Suprapubic skin (tissue), 4 donors: ENCODE data around the gene COQ10A. TPM values are rescaled to one million over a fixed set of nuclear protein-coding genes. Genes with fewer than 3 reads are reported as not detected.

Experiments
- DNase-seq, 2 donors: peaks; one replicate each; pipeline ENCODE4 v3.0.0-alpha.2; 2019; ENCODE audit warnings: low spot score in 2 of 2
- H3K27ac ChIP-seq: fragments of 200-600 bp; sonication (generic); one replicate; pipeline ENCODE4 v1.5.1; 2019
- H3K27me3 ChIP-seq: fragments of 200-600 bp; sonication (generic); one replicate; pipeline ENCODE4 v1.5.1; 2019
- H3K36me3 ChIP-seq: fragments of 200-600 bp; sonication (generic); one replicate; pipeline ENCODE4 v1.5.1; 2019
- H3K4me1 ChIP-seq: fragments of 200-600 bp; sonication (generic); one replicate; pipeline ENCODE4 v1.5.1; 2019
- H3K4me3 ChIP-seq: fragments of 200-600 bp; sonication (generic); one replicate; pipeline ENCODE4 v1.5.1; 2019; ENCODE audit warnings: mild to moderate bottlenecking
- H3K9me3 ChIP-seq: fragments of 200-600 bp; sonication (generic); one replicate; pipeline ENCODE4 v1.5.1; 2019
- EP300 ChIP-seq: sonication (generic); formaldehyde crosslinking; IDR thresholded peaks from one replicate; pipeline ENCODE4 v1.6.1; 2017; ENCODE audit warnings: antibody characterized with exemption
- POLR2A ChIP-seq, 2 donors: fragments of 450-650 bp; IDR thresholded peaks; one replicate each; pipeline ENCODE4 v1.6.1; 2017; ENCODE audit warnings: antibody characterized with exemption in 2 of 2, mild to moderate bottlenecking in 2 of 2, moderate library complexity in 2 of 2
- POLR2AphosphoS5 ChIP-seq, 3 donors: sonication (generic); formaldehyde crosslinking; IDR thresholded peaks; one replicate each; pipeline ENCODE4 v1.6.1; 2017; ENCODE audit warnings: antibody characterized with exemption in 3 of 3
- WGBS: methylation state at CpG from one replicate; pipeline ENCODE4 v1.1.5; 2018; 5-methylcytosine and 5-hydroxymethylcytosine counted together
- total RNA-seq, 4 donors: library from RNA; depleted of rRNA; stranded (reverse); fragments of >200 nt; gene quantifications; one replicate each; pipeline ENCODE4 v1.1.0, GENCODE V29; 2016
- TF ChIP-seq, protein P1 (sequence below), 2 donors: fragments of 200-600 bp in 1 of 2; fragments of 450-650 bp in 1 of 2; sonication (generic) in 1 of 2; IDR thresholded peaks; one replicate each; pipeline ENCODE4 v1.5.1; 2016 to 2019; ENCODE audit warnings: antibody characterized with exemption in 2 of 2, mild to moderate bottlenecking in 1 of 2, moderate library complexity in 1 of 2

The COQ10A gene
- total RNA-seq, 4 donors from 2014 or later = 3.4 to 17.0 (median 7.6) TPM

DNA sequence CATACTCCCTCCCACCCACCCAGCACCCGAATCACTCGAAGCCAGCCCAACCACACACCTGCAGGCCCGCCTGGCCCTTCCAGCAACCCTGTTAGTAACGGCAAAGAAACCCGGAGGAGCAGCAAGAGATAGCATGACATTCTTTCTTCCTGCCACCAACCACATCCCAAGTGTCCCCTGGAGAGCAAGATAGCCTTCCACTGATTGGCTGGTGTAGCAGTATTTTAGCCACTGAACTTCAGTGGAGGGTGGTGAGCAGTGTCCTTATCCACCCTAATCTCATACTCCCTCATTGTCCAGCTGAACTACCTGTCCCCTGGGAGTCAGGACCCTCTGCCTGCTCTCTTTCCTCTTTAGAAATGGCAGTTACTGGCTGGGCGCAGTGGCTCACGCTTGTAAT lies 37.7 kb upstream of the COQ10A start:
- Histone ChIP-seq H3K4me3 (no peak overlapping the region), H3K27me3 (no peaks in the 10 kb centered on the region), H3K9me3 (no peaks in the 10 kb centered on the region), H3K36me3 (peaks cover 21% of the 10 kb centered on the region), H3K4me1 (peaks cover 9% of the 10 kb centered on the region), H3K27ac (no peak overlapping the region)
- 88% methylated on average over 7 of the region's 7 CpGs for WGBS
- DNase-seq = no peak
- no peak for TF ChIP-seq EP300
- TF ChIP-seq POLR2AphosphoS5 (IDR thresholded peaks at IDR 0.05) = no peak
- no peak for TF ChIP-seq POLR2A (IDR thresholded peaks at IDR 0.05)
- TF ChIP-seq, protein P1, sequence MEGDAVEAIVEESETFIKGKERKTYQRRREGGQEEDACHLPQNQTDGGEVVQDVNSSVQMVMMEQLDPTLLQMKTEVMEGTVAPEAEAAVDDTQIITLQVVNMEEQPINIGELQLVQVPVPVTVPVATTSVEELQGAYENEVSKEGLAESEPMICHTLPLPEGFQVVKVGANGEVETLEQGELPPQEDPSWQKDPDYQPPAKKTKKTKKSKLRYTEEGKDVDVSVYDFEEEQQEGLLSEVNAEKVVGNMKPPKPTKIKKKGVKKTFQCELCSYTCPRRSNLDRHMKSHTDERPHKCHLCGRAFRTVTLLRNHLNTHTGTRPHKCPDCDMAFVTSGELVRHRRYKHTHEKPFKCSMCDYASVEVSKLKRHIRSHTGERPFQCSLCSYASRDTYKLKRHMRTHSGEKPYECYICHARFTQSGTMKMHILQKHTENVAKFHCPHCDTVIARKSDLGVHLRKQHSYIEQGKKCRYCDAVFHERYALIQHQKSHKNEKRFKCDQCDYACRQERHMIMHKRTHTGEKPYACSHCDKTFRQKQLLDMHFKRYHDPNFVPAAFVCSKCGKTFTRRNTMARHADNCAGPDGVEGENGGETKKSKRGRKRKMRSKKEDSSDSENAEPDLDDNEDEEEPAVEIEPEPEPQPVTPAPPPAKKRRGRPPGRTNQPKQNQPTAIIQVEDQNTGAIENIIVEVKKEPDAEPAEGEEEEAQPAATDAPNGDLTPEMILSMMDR (IDR thresholded peaks at IDR 0.05) = no peak

DNA sequence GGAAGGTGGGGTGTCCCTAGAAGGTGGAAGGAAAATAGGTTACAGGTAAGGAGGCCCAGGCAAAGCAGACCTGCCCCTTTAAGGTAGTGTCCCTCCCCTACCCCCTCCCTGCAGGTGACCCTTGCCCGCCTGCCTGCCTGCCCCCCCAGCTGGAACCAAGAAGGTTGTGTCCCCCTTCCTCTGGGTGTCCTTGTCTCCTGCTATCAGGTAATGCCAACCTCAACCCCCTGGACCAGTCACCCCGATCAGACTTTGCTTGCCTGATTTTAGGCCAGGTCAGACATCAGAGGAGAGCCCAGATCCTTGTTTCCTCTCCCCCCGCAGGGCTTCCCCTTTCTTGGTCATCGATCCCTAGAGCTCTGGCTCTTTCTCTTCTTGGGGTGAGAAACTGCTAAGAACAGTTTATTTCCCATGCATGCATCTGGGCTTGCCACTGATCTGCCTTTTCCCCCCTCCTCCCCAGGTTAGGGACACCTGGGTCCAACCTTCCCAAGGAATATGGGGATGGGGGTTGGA lies 36.8 kb upstream of the COQ10A start, which contains the start of gene SLC39A5:
Gene SLC39A5 (plus strand): TSS at position 136 of the 516 bp plus-strand sequence. CDS start 1,224 bp downstream, outside the sequence.
- 83% methylated on average over 4 of the region's 4 CpGs for WGBS
- no peak for TF ChIP-seq EP300
- Histone ChIP-seq H3K4me3 (no peak within 1 kb of the TSS), H3K27ac (no peak within 1 kb of the TSS), H3K36me3 (peaks cover 21% of the 10 kb centered on the region), H3K4me1 (peaks cover 3% of the 10 kb centered on the region), H3K27me3 (no peaks in the 10 kb centered on the region), H3K9me3 (no peaks in the 10 kb centered on the region)
- DNase-seq = no peak

DNA sequence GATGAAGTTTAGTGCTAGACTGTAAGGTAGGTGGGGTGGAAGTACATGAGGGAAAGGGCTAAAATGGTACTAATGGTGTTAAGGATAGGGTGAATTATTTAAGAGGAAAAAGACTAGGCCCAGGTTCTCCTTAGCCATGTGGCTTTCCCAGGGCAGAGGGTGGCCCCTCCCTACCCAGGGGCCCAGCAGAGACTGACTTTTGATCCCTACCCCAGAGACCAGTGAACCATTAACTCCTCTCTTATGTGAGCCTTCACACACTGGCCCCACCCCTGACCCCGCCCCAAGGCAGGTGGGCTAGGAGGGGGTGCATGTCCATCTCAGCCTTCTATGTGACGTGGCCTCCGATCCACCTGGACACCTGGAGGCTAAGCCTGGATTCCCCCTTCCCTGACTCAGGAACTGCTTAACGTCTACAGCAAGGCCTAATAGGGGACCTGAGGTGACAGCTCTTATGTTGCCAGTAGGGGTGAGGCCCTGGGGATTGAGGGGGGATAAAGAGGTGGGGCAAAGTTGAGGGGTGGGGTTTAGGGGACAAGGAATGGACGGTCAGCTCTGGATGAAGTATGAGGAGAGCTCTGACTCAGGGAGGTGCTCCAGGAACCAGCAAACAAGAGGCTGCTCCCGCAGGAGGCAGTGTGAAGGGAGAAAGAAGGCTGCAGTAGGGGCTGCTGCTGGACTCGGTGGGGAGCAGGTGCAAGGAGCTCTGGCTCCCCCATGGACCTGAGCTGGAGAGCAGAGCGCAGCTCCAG lies 36.1 kb upstream of the COQ10A start:
- Histone ChIP-seq H3K9me3 (no peaks in the 10 kb centered on the region), H3K4me1 (no peaks in the 10 kb centered on the region), H3K36me3 (peaks cover 21% of the 10 kb centered on the region), H3K27me3 (no peaks in the 10 kb centered on the region), H3K4me3 (no peak overlapping the region), H3K27ac (no peak overlapping the region)
- no peak for DNase-seq
- TF ChIP-seq EP300 (no peak), POLR2A (IDR thresholded peaks at IDR 0.05) (no peak), POLR2AphosphoS5 (IDR thresholded peaks at IDR 0.05) (no peak)
- TF ChIP-seq, protein P1 (IDR thresholded peaks at IDR 0.05) = no peak
- WGBS = 78% methylated on average over 7 of the region's 8 CpGs

DNA sequence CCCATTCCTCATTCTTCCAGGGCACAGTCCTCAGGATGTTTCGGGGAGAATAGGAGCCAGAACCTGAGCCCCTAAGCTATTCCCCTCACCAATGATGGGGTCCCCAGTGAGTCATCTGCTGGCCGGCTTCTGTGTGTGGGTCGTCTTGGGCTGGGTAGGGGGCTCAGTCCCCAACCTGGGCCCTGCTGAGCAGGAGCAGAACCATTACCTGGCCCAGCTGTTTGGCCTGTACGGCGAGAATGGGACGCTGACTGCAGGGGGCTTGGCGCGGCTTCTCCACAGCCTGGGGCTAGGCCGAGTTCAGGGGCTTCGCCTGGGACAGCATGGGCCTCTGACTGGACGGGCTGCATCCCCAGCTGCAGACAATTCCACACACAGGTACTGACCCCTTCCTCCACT lies 35.6 kb upstream of the COQ10A start:
- H3K27me3 ChIP-seq = no peaks in the 10 kb centered on the region
- H3K36me3 ChIP-seq = peaks cover 21% of the 10 kb centered on the region
- H3K4me3 ChIP-seq = no peak overlapping the region
- no peak for TF ChIP-seq EP300
- H3K4me1 ChIP-seq = no peaks in the 10 kb centered on the region
- DNase-seq = no peak
- no peak overlapping the region for H3K27ac ChIP-seq
- 90% methylated on average over 3 of the region's 11 CpGs for WGBS
- H3K9me3 ChIP-seq = no peaks in the 10 kb centered on the region

DNA sequence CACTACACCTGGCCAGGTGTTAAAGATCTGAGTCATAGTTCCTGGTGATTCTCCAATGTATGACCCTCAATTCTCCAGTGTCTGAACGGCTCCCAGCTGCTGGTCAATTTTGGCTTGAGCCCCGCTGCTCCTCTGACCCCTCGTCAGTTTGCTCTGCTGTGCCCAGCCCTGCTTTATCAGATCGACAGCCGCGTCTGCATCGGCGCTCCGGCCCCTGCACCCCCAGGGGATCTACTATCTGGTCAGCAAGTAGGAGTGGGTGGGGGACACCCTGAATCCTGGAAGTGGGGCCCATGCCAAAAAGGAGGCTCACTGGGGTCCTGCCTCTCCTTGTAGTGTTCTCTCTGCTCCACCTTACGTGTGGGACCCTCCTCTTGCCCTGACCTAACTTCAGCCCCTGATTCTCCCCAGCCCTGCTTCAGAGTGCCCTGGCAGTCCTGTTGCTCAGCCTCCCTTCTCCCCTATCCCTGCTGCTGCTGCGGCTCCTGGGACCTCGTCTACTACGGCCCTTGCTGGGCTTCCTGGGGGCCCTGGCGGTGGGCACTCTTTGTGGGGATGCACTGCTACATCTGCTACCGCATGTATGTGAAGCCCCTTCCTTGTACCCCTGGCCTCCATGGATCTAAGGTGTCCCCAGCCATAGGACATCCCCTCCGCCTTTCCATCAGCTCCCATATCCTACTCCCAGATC lies 31.9 kb upstream of the COQ10A start:
- Histone ChIP-seq H3K4me1 (no peaks in the 10 kb centered on the region), H3K27ac (no peak overlapping the region), H3K4me3 (no peak overlapping the region), H3K36me3 (peaks cover 32% of the 10 kb centered on the region), H3K9me3 (no peaks in the 10 kb centered on the region), H3K27me3 (no peaks in the 10 kb centered on the region)
- TF ChIP-seq EP300 (no peak), POLR2A (IDR thresholded peaks at IDR 0.05) (no peak), POLR2AphosphoS5 (IDR thresholded peaks at IDR 0.05) (no peak)
- TF ChIP-seq, protein P1 (IDR thresholded peaks at IDR 0.05) = no peak
- 78% methylated on average over 16 of the region's 16 CpGs for WGBS
- DNase-seq = no peak

DNA sequence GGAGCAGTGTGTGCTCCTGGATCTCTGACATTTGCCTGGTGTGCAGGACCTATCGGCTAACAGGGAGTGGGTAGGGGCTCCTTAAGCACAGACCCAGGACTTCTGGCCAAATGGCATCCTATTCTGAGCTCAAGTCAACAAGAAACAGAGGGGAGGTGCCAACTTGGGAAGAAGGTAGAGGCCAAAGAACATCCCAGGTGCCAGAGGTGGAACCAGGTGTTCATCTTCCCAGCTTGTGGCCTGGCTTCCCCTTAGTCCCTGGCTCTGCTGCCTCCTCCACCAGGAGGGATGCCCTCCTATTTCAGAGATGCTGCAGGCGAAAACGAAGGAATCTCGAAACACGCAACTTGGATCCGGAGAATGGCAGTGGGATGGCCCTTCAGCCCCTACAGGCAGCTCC lies 30.7 kb upstream of the COQ10A start:
- WGBS = 95% methylated on average over 5 of the region's 6 CpGs
- TF ChIP-seq EP300 = no peak
- TF ChIP-seq, protein P1 (IDR thresholded peaks at IDR 0.05) = no peak
- no peak for TF ChIP-seq POLR2A (IDR thresholded peaks at IDR 0.05)
- TF ChIP-seq POLR2AphosphoS5 (IDR thresholded peaks at IDR 0.05) = no peak
- no peak for DNase-seq
- no peak overlapping the region for H3K4me3 ChIP-seq
- no peaks in the 10 kb centered on the region for H3K4me1 ChIP-seq
- peaks cover 44% of the 10 kb centered on the region for H3K36me3 ChIP-seq
- no peaks in the 10 kb centered on the region for H3K27me3 ChIP-seq
- H3K27ac ChIP-seq = no peak overlapping the region
- H3K9me3 ChIP-seq = no peaks in the 10 kb centered on the region
